GM12892 (cell line): Measurements from ENCODE around the gene TPPP3.
"Not testable (repeated sequence)": the region's sequence is repeated elsewhere in the genome, so short reads cannot be mapped to it uniquely, and the experiment has no call there.

Source experiments
- DNase-seq: peaks from one replicate; pipeline ENCODE4 v3.0.0; 2011; ENCODE audit not compliant: insufficient read length
- FAIRE-seq: peaks from 2 replicates; lab custom pipeline; 2011; peaks lifted over from hg19 to GRCh38; lab: Jason Lieb, UNC
- POLR2A ChIP-seq: IDR thresholded peaks from 2 replicates; pipeline ENCODE4 v1.6.1; 2011; ENCODE audit warnings: low read depth, low read length, control low read depth
- POLR2AphosphoS5 ChIP-seq: IDR thresholded peaks from 2 replicates; pipeline ENCODE4 v1.6.1; 2011; ENCODE audit warnings: low read depth, low read length, control low read depth
- TAF1 ChIP-seq: IDR thresholded peaks from 2 replicates; pipeline ENCODE4 v1.6.1; 2011; ENCODE audit warnings: low read depth, mild to moderate bottlenecking, control low read depth, low read length, borderline replicate concordance

Gene TPPP3

DNA sequence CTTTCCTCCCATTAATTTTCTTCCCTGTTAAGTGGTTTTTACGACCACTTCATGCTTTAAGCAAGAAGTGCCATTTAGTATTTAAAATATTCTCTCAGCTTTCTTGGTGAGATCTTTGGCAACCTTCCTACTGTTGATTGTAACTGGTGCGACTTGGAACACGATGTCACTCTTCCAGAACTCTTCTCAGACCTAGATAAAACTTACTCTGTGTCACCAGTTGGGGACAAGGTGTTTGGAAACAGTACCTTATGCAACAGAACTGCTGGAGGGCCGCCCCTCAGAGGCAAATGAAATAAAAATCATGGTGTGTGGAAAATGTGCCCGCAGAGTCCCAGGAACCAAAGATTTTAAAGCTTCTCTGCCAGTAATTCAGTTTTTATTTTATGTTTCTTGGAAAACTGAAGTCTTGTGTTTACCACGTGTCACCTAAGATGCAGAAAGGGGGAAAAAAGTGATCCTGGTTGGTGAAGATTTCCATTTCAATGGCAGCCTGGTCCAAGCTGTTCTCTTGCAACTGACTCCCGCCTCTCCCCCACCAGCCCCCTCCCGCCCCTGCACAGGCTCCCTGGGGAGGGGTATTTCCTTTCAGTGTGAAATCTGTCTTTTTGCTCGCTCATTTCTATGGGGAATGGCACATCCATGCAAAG lies 30.4 kb upstream of the TPPP3 start:
- FAIRE-seq (no peak), DNase-seq (no peak)
- TF ChIP-seq TAF1 (no peak), POLR2A (no peak), POLR2AphosphoS5 (no peak)

DNA sequence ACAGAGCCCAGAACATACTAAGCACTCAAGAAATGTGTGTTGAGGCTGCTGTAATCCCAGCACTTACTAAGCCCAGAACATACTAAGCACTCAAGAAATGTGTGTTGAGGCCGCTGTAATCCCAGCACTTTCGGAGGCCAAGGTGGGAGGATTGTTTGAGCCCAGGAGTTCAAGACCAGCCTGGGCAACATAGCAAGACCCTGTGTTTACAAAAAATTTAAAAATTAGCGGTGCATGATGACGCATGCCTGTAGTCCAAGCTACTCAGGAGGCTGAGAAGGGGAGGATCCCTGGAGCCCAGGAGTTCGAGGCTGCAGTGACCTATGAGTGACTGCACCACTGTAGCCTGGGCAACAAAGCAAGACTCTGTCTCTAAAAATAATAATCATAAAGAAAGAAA lies 29.7 kb upstream of the TPPP3 start:
- no peak for DNase-seq
- no peak for FAIRE-seq
- no peak for TF ChIP-seq POLR2AphosphoS5
- no peak for TF ChIP-seq TAF1
- TF ChIP-seq POLR2A, result no peak

DNA sequence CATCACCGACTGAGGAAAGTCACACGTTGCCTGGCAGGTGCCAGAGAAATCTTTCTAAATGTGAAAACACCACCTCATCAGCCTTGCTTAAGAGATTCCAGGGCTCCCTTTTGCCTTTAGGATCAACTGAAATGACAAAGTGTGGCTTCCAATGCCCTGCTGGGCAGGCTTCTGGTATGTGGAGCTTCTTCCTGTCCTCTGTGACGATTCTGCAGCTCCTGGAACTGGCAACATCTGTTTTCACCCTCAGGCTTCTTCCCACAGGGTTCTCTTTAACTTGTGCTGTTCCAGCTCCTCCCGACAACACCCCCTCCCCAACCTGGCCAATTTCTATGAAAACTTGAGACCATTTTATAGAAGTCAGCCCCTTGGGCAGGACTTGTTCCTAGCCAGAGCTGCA lies 27.7 kb upstream of the TPPP3 start:
- no peak for TF ChIP-seq POLR2AphosphoS5
- TF ChIP-seq POLR2A, result no peak
- TF ChIP-seq TAF1, result no peak
- FAIRE-seq (no peak), DNase-seq (no peak)

DNA sequence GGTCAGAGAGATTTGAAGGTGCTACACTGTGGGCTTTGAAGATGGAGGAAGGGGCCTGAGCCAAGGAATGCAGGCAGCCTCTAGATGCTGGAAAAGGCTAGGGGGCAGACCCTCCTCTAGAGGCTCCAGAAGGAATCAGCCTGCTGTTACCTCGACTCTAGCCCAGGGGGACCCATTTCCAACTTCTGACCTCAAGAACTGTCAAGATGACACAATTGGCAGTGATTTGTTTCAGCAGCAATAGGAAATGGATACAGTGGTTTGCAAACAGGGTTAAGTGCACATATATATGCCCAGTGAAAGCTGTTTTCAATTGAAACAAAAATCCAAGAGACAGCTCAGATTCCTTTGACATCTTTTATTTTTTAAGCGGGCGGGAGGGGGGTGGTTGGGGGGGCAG lies 26.6 kb upstream of the TPPP3 start:
- FAIRE-seq (no peak), DNase-seq (no peak)

DNA sequence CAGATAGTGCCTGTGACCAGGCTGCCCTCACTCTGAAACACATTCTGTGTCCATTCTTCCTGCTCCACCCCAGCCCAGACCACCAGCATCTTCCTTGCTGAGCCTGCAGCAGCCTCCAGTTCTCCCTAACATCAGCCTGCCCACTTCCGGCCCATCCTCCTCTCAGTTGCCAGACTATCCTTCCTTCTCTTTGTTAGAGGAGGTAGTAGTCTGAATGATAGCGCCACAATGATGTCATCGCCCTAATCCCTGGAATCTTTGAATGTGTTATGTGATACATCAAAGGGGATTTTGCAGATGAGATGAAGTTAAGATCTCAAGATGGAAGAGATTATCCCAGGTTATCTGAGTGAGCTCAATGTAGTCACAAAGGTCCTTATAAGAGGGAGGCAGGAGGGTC lies 26.2 kb upstream of the TPPP3 start:
- no peak for TF ChIP-seq TAF1
- no peak for TF ChIP-seq POLR2A
- TF ChIP-seq POLR2AphosphoS5, result no peak
- DNase-seq (no peak), FAIRE-seq (no peak)

More for the DNA sequence above, 26.6 kb upstream of the TPPP3 start:
- TF ChIP-seq POLR2A, result no peak
- no peak for TF ChIP-seq POLR2AphosphoS5
- TF ChIP-seq TAF1, result no peak

DNA sequence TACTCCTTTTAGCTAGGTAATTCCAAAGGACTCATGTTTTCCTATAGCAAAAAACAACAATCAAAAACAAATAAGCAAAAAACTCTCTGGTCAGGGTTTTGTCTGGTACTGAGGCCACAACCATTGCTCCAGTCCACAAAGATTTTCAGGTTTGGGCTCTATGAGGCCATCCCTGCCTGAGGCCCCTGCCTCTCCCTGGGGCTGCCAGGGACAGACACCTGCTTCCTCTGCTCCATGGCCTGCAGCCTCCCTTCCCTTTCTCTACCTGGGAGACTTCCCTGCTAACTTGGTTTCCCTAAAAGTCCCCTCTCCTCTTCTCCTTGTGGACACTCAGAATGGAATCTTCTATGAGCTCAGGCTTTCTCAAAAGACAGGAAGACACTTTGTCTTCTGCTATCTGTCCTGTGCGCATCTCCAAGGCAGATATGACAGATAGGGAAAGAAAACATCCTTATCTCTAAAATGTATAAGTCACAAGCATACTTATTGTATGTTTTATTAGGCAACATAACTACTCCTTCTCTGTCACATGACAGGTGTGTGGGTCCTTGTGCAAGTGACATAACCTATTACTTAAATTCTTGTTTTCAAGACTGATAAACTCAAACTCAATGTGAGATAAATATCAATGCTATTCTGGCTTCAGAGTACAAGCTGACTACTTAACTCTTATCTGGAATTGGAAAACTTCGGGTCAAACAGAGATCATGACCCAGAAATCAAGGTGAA lies 24.2 kb upstream of the TPPP3 start:
- FAIRE-seq (no peak), DNase-seq (no peak)
- TF ChIP-seq TAF1 (no peak), POLR2AphosphoS5 (no peak), POLR2A (no peak)

DNA sequence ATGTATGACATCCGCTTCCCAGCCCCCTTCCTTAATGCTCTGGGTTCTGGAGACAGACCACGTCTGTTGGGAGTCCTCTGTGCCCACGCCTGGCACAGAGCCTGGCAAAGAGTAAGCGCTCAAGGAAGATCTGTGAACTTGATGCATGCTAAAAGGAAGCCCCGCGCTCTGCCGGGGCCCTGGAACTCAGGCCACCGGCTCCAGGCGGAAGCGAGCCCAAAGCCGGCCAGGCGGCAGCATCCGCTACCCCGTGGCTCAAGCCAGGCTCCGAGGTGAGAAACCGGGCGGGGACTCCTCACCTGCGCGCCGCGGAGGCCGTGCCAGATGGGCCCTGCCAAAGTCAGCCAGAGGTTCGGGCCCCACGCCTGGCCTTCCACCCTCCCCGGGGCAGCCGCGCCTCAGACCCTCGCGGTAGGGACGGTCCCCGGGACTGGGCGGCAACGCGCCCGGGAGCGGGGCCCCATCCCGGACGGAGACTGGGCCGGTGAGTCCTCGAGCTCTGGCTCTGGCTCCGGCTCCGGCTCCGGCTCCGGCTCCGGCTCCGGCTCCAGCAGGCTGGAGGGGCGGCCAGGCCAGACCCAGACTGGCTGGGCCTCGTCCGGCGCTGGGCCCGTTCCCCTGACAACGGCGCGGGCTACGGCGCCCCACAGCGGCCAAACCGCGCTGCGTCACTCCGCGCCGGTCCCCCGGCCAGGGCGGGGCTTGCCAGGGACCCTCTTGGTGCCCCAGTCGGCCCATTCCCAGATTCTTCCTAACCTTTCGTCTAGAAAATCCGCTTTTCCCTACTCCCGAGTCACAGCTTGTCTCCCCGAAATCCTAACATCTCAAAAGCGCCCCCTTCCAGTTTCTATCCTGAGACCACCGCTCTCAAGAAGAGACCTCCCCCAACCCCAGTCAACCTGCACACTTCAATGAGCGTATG lies 22.8 kb upstream of the TPPP3 start, which contains the start of gene ZDHHC1:
TSS of gene ZDHHC1 (minus strand) at position 606 of the 922 bp plus-strand sequence. CDS start 8,702 bp downstream, outside the sequence.
- FAIRE-seq (peak; percentile 56), DNase-seq (peak; percentile 83)
- TF ChIP-seq POLR2A (no peak), TAF1 (no peak), POLR2AphosphoS5 (no peak)

DNA sequence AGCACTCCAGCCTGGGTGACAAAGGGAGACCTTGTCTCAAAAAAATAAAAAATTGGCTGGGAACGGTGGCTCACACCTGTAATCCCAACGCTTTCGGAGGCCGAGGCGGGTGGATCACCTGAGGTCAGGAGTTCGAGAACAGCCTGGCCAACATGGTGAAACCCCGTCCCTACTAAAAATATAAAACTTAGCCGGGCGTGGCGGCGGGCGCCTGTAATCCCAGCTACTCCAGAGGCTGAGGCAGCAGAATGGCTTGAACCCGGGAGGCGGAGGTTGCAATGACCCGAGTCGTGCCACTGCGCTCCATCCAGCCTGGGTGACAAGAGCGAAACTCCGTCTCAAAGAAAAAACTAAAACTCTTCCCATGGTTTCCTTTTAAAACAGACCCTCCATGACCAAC lies 22.1 kb upstream of the TPPP3 start:
- not testable (repeated sequence) for FAIRE-seq, DNase-seq

DNA sequence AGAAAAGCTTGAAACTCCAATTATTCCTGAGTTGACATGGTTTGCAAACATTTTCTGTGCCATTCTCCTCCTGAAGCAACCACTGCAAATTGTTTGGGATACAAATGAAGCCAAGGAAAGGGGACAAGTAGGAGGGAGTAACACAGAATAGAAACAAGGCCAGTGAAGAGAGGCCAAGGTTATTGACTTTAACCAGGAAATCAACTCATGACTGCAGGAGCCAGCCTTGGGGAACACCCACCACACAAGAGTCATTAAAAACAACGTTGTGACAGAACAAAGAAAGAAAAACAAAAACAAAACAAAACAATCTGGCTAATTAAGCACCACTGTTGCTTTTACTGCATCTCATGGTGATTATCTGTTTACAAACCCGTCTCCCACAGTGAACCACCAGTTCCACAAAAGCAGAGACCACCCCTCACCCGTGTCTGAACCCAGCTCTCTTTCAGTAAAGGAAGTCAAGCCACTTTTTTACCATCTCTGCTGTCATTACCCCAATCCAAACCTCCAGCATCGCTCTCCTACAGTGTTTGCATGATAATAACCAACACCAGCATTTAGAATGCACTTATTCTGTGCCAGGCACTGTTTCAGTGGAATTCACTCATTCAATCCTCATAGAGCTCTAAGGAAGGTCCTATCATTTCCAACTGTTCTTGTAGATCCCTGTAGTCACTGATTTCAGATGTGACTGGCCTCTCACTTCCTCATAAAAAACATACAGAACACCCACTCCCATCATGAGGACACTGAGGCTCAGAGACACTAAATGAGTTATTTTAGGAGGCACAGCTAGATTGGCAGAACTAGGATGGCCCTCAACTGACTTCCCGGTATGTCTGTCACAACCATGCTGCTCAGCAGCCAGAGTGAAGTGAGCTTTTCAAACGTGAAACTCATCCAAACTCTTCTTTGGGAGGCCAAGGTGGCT lies 20.9 kb upstream of the TPPP3 start:
- FAIRE-seq (no peak), DNase-seq (no peak)
- TF ChIP-seq TAF1 (no peak), POLR2A (no peak), POLR2AphosphoS5 (no peak)

DNA sequence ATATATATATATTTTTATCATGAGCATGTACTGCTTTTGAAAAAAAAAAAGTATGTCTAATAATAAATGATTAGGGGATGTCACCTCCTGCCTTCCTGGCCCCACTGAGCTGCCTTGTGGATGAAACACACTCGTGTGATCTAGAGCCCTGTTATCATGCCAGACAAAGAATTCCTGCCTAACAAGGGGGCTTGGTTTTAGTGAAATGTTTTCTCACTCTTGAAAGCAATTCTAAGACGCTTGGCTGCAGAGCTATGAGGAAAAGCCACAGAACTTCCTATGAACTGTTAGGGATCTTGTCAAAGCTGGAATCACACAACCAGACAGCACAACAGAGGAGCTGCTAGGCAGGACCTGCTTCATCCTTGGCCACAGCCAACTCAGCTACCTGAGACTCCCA lies 19.0 kb upstream of the TPPP3 start:
- no peak for FAIRE-seq
- no peak for TF ChIP-seq TAF1
- TF ChIP-seq POLR2AphosphoS5, result no peak
- no peak for TF ChIP-seq POLR2A
- DNase-seq, result no peak

DNA sequence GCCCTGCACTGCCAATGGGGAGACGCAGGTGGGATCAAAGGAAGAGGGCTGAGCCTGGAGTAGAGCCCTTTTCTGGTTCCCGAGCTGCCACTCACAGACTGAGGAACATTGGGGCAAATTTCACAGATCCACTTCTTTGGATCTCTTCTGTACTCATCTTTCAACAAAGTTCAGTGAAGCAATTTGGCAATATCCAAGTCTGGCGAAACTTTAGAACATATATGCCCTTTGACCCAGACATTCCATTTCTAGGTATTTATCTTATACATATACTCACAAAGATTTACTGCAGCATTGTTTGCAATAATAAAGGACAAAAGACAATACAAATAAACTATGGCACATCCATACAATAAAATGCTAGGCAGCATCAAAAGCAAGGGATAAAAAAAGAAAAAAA lies 18.0 kb upstream of the TPPP3 start:
- FAIRE-seq, result no peak
- TF ChIP-seq POLR2A (no peak), POLR2AphosphoS5 (no peak), TAF1 (no peak)
- DNase-seq, result no peak
